HEK293 (cell line): ENCODE results near the gene STK11.

ENCODE experiments used
- BCL11B ChIP-seq: fragments of 450-650 bp; formaldehyde crosslinking; IDR thresholded peaks from 2 replicates; pipeline ENCODE4 v1.5.1; 2016; ENCODE audit warnings: low read depth, missing biosample characterization, missing genetic modification characterization
- EGR2 ChIP-seq: fragments of 450-650 bp; formaldehyde crosslinking; IDR thresholded peaks from 2 replicates; pipeline ENCODE4 v1.5.1; 2016; ENCODE audit warnings: low read depth, missing biosample characterization, missing genetic modification characterization
- FEZF1 ChIP-seq: fragments of 450-650 bp; formaldehyde crosslinking; IDR thresholded peaks from 2 replicates; pipeline ENCODE4 v1.5.1; 2016; ENCODE audit warnings: missing biosample characterization, missing genetic modification characterization
- GLI2 ChIP-seq: fragments of 450-650 bp; formaldehyde crosslinking; IDR thresholded peaks from 2 replicates; pipeline ENCODE4; 2017; ENCODE audit warnings: missing biosample characterization, missing genetic modification characterization, low read depth, borderline replicate concordance
- IKZF3 ChIP-seq: fragments of 450-650 bp; IDR thresholded peaks from 2 replicates; pipeline ENCODE4 v1.5.0; 2018; ENCODE audit warnings: missing biosample characterization, mild to moderate bottlenecking, missing genetic modification characterization, moderate library complexity
- MEIS1 ChIP-seq: sonication (generic); formaldehyde crosslinking; IDR thresholded peaks from 2 replicates; pipeline ENCODE4 v1.8.1; 2022; ENCODE audit warnings: missing genetic modification reagents, mild to moderate bottlenecking, borderline replicate concordance
- OSR2 ChIP-seq: fragments of 450-650 bp; formaldehyde crosslinking; IDR thresholded peaks from 2 replicates; pipeline ENCODE4 v1.5.1; 2016; ENCODE audit warnings: missing biosample characterization, missing genetic modification characterization
- RBAK ChIP-seq: fragments of 450-650 bp; formaldehyde crosslinking; IDR thresholded peaks from 2 replicates; pipeline ENCODE4 v1.5.1; 2016; ENCODE audit warnings: missing biosample characterization, missing genetic modification characterization
- SP2 ChIP-seq: fragments of 450-650 bp; formaldehyde crosslinking; IDR thresholded peaks from 2 replicates; pipeline ENCODE4 v1.5.1; 2016; ENCODE audit warnings: missing biosample characterization, missing genetic modification characterization
- ZBTB17 ChIP-seq: fragments of 450-650 bp; formaldehyde crosslinking; IDR thresholded peaks from 2 replicates; pipeline ENCODE4 v1.5.1; 2016; ENCODE audit warnings: missing biosample characterization, missing genetic modification characterization
- ZBTB6 ChIP-seq: fragments of 450-650 bp; formaldehyde crosslinking; IDR thresholded peaks from 2 replicates; pipeline ENCODE4 v1.5.1; 2017; ENCODE audit warnings: missing biosample characterization, missing genetic modification characterization
- ZFHX2 ChIP-seq: fragments of 450-650 bp; formaldehyde crosslinking; conservative IDR thresholded peaks from 2 replicates; pipeline ENCODE4 v1.5.1; 2016; ENCODE audit warnings: missing biosample characterization, missing genetic modification characterization
- ZNF202 ChIP-seq: fragments of 450-650 bp; formaldehyde crosslinking; IDR thresholded peaks from 2 replicates; pipeline ENCODE4 v1.5.1; 2016; ENCODE audit warnings: missing biosample characterization, missing genetic modification characterization, borderline replicate concordance
- ZNF223 ChIP-seq: fragments of 450-650 bp; formaldehyde crosslinking; IDR thresholded peaks from 2 replicates; pipeline ENCODE4 v1.5.1; 2016; ENCODE audit warnings: missing biosample characterization, missing genetic modification characterization
- ZNF274 ChIP-seq, 2 experiments: fragments of 200-500 bp in 1 of 2; fragments of 450-650 bp in 1 of 2; sonication (Bioruptor generic) in 1 of 2; formaldehyde crosslinking in 1 of 2; IDR thresholded peaks; 2 replicates each; pipeline versions ENCODE4 v1.5.1 to v1.6.1; 2014 to 2016; ENCODE audit warnings: borderline replicate concordance in 1 of 2, inconsistent platforms in 1 of 2, low read length in 1 of 2, missing biosample characterization in 1 of 2, missing genetic modification characterization in 1 of 2
- ZNF311 ChIP-seq: fragments of 450-650 bp; formaldehyde crosslinking; IDR thresholded peaks from 2 replicates; pipeline ENCODE4 v1.5.1; 2017; ENCODE audit warnings: missing biosample characterization, missing genetic modification characterization, borderline replicate concordance
- ZNF518A ChIP-seq: fragments of 450-650 bp; formaldehyde crosslinking; conservative IDR thresholded peaks from 2 replicates; pipeline ENCODE4 v1.5.1; 2016; ENCODE audit warnings: low read depth, missing biosample characterization, missing genetic modification characterization
- ZNF521 ChIP-seq: fragments of 450-650 bp; formaldehyde crosslinking; IDR thresholded peaks from 2 replicates; pipeline ENCODE4 v1.5.1; 2017; ENCODE audit warnings: missing biosample characterization, mild to moderate bottlenecking, missing genetic modification characterization
- ZNF610 ChIP-seq: fragments of 450-650 bp; formaldehyde crosslinking; IDR thresholded peaks from 2 replicates; pipeline ENCODE4 v1.5.1; 2016; ENCODE audit warnings: missing biosample characterization, missing genetic modification characterization, borderline replicate concordance
- ZNF692 ChIP-seq: fragments of 450-650 bp; formaldehyde crosslinking; IDR thresholded peaks from 2 replicates; pipeline ENCODE4 v1.5.1; 2016; ENCODE audit warnings: missing biosample characterization, missing genetic modification characterization
- ZNF707 ChIP-seq: fragments of 450-650 bp; formaldehyde crosslinking; IDR thresholded peaks from 2 replicates; pipeline ENCODE4 v1.5.1; 2016; ENCODE audit warnings: missing biosample characterization, missing genetic modification characterization
- ZNF792 ChIP-seq: fragments of 450-650 bp; formaldehyde crosslinking; IDR thresholded peaks from 2 replicates; pipeline ENCODE4 v1.5.1; 2016; ENCODE audit warnings: missing biosample characterization, missing genetic modification characterization
- ZNF843 ChIP-seq: fragments of 450-650 bp; formaldehyde crosslinking; IDR thresholded peaks from 2 replicates; pipeline ENCODE4 v1.5.1; 2016; ENCODE audit warnings: missing biosample characterization, missing genetic modification characterization
- ZSCAN23 ChIP-seq: fragments of 450-650 bp; formaldehyde crosslinking; IDR thresholded peaks from 2 replicates; pipeline ENCODE4 v1.5.1; 2016; ENCODE audit warnings: missing biosample characterization, missing genetic modification characterization
- TF ChIP-seq, protein P1 (sequence below): fragments of 450-650 bp; formaldehyde crosslinking; IDR thresholded peaks from 2 replicates; pipeline ENCODE4 v1.5.1; 2016; ENCODE audit warnings: missing biosample characterization, missing genetic modification characterization, low read depth
- TF ChIP-seq, protein P2 (sequence below): fragments of 450-650 bp; formaldehyde crosslinking; IDR thresholded peaks from 2 replicates; pipeline ENCODE4 v1.5.1; 2016; ENCODE audit warnings: missing biosample characterization, missing genetic modification characterization
- TF ChIP-seq, protein P3 (sequence below): fragments of 450-650 bp; IDR thresholded peaks from 2 replicates; pipeline ENCODE4 v1.5.1; 2018; ENCODE audit warnings: missing biosample characterization, mild to moderate bottlenecking, missing genetic modification characterization

STK11 gene

DNA sequence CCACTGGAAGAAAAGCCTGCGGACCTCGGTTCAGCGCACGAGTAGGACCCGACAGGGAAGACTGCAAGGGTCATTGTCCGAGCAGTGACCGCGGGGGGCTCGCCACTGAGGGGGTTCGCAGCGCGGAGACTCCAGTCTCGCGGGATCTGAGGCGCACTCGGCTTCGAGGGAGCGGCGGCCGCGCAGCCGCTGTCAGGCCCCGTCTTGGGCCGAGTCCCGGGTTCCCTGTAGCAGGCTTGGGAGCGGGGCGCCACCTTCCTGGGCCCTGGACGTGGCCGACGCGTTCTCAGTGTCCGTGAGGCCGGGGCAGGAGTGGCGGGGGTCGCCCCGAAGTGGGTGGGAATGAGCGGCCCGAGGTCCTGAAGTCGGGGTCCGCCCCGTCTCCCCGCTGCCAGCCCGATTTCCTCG, 69.3 kb downstream of the STK11 start (continued):
- TF ChIP-seq MEIS1 (no peak), IKZF3 (tag by site-specific recombination) (no peak), ZNF311 (tag by site-specific recombination) (no peak), ZBTB6 (0 out of 2 replicates have a peak, but pooled peaks have one; percentile 13), ZBTB17 (tag by site-specific recombination) (peak; percentile 91; the same call in 1 of the 2 replicates), ZNF223 (tag by site-specific recombination) (no peak), RBAK (tag by site-specific recombination) (no peak), EGR2 (peak; percentile 41; the same call in 1 of the 2 replicates), SP2 (tag by site-specific recombination) (peak; percentile 33; the same call in 1 of the 2 replicates), GLI2 (tag by site-specific recombination) (no peak), ZNF707 (no peak), ZNF202 (no peak), ZFHX2 (tag by site-specific recombination) (peak; percentile 35), ZNF521 (tag by site-specific recombination) (no peak), BCL11B (tag by site-specific recombination) (peak; percentile 64; the same call in 1 of the 2 replicates), ZNF792 (tag by site-specific recombination) (no peak), ZNF610 (tag by site-specific recombination) (no peak), ZNF518A (tag by site-specific recombination) (no peak), ZSCAN23 (peak; percentile 81; the same call in 1 of the 2 replicates), ZNF274 (IDR thresholded peaks at IDR 0.05; ENCODE audit: low read length) (no peak), ZNF274 (tag by site-specific recombination; IDR thresholded peaks at IDR 0.05; ENCODE audit: borderline replicate concordance) (no peak), FEZF1 (tag by site-specific recombination) (no peak), ZNF692 (tag by site-specific recombination) (peak; percentile 78), ZNF843 (peak; percentile 63; the same call in 1 of the 2 replicates), OSR2 (no peak)
- TF ChIP-seq, protein P1, sequence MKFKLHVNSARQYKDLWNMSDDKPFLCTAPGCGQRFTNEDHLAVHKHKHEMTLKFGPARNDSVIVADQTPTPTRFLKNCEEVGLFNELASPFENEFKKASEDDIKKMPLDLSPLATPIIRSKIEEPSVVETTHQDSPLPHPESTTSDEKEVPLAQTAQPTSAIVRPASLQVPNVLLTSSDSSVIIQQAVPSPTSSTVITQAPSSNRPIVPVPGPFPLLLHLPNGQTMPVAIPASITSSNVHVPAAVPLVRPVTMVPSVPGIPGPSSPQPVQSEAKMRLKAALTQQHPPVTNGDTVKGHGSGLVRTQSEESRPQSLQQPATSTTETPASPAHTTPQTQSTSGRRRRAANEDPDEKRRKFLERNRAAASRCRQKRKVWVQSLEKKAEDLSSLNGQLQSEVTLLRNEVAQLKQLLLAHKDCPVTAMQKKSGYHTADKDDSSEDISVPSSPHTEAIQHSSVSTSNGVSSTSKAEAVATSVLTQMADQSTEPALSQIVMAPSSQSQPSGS (tag by site-specific recombination) = no peak
- TF ChIP-seq, protein P2, sequence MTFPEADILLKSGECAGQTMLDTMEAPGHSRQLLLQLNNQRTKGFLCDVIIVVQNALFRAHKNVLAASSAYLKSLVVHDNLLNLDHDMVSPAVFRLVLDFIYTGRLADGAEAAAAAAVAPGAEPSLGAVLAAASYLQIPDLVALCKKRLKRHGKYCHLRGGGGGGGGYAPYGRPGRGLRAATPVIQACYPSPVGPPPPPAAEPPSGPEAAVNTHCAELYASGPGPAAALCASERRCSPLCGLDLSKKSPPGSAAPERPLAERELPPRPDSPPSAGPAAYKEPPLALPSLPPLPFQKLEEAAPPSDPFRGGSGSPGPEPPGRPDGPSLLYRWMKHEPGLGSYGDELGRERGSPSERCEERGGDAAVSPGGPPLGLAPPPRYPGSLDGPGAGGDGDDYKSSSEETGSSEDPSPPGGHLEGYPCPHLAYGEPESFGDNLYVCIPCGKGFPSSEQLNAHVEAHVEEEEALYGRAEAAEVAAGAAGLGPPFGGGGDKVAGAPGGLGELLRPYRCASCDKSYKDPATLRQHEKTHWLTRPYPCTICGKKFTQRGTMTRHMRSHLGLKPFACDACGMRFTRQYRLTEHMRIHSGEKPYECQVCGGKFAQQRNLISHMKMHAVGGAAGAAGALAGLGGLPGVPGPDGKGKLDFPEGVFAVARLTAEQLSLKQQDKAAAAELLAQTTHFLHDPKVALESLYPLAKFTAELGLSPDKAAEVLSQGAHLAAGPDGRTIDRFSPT (tag by site-specific recombination) = no peak
- TF ChIP-seq, protein P3, sequence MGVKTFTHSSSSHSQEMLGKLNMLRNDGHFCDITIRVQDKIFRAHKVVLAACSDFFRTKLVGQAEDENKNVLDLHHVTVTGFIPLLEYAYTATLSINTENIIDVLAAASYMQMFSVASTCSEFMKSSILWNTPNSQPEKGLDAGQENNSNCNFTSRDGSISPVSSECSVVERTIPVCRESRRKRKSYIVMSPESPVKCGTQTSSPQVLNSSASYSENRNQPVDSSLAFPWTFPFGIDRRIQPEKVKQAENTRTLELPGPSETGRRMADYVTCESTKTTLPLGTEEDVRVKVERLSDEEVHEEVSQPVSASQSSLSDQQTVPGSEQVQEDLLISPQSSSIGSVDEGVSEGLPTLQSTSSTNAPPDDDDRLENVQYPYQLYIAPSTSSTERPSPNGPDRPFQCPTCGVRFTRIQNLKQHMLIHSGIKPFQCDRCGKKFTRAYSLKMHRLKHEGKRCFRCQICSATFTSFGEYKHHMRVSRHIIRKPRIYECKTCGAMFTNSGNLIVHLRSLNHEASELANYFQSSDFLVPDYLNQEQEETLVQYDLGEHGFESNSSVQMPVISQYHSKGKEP = no peak
